AG09309 (cell line): ENCODE results near the gene COG4.

Source experiments
- DNase-seq: peaks from one replicate; pipeline ENCODE4 v3.0.0-alpha.2; 2010; ENCODE audit warnings: low read depth
- H3K4me3 ChIP-seq: 2 replicates; pipeline ENCODE4 v1.5.1; 2011; ENCODE audit warnings: mild to moderate bottlenecking, low read depth, low read length, moderate library complexity; ENCODE audit not compliant: control insufficient read depth
- TF ChIP-seq, protein P1 (sequence below): IDR thresholded peaks from 2 replicates; pipeline ENCODE4 v1.5.1; 2011; ENCODE audit warnings: mild to moderate bottlenecking, low read depth, low read length, inconsistent platforms; ENCODE audit not compliant: insufficient read depth, control insufficient read depth; ENCODE audit errors: missing control alignments

The COG4 gene

DNA sequence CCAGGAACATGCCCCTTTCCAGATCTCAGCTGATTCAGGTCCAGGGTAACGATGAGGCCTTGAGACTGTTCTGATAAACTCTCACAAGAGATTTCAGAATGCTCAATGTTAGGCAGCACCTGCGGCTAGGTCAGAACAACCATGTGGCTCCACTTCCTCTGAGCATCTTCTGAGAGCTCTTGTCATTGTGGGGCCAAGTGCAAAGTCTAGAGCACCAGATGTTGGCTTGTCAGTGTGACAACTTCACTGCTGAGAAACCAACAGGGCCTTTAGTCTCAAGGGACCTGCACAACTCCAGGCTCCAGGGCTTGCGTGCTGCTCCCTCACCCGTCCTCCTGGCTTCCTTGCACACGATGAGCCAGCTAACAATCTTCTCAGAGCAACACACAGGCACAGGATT, 39.9 kb downstream of the COG4 start:
- TF ChIP-seq, protein P1, sequence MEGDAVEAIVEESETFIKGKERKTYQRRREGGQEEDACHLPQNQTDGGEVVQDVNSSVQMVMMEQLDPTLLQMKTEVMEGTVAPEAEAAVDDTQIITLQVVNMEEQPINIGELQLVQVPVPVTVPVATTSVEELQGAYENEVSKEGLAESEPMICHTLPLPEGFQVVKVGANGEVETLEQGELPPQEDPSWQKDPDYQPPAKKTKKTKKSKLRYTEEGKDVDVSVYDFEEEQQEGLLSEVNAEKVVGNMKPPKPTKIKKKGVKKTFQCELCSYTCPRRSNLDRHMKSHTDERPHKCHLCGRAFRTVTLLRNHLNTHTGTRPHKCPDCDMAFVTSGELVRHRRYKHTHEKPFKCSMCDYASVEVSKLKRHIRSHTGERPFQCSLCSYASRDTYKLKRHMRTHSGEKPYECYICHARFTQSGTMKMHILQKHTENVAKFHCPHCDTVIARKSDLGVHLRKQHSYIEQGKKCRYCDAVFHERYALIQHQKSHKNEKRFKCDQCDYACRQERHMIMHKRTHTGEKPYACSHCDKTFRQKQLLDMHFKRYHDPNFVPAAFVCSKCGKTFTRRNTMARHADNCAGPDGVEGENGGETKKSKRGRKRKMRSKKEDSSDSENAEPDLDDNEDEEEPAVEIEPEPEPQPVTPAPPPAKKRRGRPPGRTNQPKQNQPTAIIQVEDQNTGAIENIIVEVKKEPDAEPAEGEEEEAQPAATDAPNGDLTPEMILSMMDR: no peak
- H3K4me3 ChIP-seq: no peak overlapping the region
- DNase-seq: no peak

DNA sequence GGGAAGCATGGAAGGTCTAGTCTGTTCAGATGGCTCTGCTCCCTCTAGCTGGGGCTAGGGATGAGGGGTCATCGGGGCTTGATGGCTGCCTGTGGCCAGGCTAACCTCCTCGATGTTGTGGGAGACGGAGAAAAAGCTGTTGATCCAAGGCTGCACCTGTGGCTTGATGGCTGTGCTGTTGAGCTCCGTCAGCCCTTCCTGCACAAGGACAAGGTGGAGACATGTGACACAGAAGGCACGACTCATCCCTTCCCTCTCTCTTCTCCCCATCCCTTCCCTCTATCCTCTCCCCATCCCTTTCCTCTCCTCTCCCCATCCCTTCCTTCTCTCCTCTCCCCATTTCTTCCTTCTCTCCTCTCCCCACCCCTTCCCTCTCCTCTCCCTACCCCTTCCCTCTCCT, 40.7 kb downstream of the COG4 start:
- H3K4me3 ChIP-seq: no peak overlapping the region
- TF ChIP-seq, protein P1: no peak
- DNase-seq: no peak

DNA sequence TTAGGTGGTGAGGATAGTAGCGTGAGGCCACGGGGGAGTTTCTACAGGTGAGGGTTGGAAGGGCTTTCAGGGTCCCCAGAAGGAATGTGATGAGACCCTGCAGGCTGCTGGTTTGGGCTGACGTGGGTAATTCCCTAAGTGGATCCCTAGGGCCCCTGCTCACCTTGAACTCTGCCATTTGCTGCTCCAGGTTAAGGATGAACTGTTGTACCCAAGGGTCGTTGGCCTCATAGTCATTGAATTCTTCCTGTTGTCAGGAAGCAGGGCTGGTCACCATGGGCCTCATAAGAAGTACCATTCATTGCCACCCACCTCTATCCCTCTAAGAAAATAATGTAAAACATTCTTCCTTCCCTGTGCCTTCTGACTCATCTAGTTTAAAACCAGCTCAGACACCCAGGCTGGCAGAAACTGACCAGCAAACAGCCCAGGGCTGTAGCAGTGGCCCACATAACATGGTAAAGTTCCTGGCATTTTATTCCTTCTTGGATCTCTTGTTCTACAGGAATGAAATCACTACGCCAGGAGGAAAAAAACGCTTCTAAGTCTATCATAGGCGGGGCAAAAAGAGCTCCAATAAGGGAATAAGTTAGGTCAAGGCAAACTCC, 41.3 kb downstream of the COG4 start:
- H3K4me3 ChIP-seq: no peak overlapping the region
- DNase-seq: peak; percentile 50
- TF ChIP-seq, protein P1: no peak

DNA sequence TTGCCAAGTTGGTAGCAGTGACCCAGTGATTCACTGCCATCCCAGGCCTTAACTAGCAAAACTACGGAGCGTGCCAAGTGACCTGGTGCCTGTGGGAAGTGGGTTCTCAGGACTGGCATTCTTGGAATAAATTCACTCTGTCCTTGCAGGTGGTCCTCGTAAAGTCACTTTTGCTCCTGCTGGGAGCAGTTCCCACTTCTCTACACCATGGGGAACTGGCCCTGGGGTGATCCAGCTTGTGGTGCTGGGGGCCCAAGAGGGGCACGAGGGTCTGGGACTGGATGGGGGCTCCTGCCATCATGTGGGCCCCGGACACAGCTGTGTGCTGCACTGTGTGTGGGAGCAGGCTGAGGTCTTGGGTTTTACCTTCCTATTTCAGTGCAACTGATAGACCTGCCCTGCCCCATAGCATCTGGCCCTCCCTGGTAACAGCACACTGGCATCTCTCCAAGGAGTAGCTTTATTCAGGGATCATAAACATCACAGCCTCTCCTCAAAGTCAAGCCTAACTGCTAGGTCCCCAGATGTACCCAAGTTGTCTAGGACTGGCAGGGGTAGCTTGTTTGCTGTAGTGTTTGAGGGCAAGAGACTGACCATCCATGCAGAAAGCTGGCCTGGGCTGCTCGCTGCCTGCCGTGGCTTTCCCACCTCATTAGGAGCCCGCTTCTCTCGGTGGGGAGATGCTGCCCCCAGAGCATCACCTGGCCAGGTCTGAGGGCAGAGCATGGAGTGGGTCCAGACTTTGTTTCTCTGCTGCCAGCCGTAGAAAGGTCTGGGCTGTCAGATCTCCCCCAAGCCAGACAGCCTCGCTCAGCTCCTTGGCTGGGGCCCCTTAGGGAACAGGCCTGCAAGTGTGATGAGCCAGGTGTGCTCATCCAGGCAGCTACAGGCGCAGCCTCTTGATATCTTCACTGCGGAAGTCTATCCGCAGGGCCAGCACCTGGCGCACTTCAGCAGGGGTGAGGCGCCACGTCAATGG, 42.9 kb downstream of the COG4 start:
- no peak for DNase-seq
- no peak overlapping the region for H3K4me3 ChIP-seq
- TF ChIP-seq, protein P1: no peak

DNA sequence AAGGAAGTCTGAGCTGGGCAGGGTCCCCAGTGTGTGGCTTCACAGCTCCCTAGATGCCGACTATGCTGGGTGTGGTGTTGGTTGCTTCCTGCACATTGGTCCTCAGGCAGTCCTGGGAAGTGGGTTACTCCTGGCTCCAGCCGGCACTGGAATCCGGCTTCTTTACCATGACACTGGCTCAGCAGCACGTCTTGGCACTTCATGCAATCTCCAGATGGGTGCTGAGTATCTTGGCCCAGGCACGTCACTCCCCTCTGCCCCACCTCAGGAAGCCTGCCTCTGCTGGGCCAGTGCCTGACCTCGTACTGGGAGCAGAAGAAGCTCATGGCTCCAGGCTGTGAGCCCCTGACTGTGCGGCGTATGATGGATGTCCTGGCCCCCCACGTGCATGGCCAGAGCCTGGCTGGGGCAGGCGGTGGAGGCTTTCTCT, 44.4 kb downstream of the COG4 start:
- no peak overlapping the region for H3K4me3 ChIP-seq
- no peak for DNase-seq
- TF ChIP-seq, protein P1: no peak

DNA sequence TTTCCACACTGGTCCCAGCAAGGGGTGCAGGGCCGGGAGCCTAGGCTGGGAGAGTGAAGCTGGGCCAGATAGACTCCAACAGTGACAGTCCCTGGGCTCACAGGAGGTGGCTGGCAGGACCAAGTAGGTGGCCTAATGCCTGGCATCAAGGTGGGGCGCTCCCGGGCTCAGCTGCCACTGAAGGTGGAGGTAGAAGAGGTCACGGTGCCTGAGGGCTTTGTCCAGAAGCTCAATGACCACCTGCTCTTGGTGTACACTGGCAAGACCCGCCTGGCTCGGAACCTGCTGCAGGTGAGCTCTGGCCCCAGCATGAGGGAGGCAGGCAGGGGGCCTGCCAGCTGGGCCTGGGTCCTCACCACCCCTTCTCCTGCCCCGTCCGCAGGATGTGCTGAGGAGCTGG, 45.2 kb downstream of the COG4 start:
- no peak for DNase-seq
- no peak overlapping the region for H3K4me3 ChIP-seq
- TF ChIP-seq, protein P1: no peak
